H1 (cell line): ENCODE data around the gene DIDO1. TPM values are rescaled to one million over a fixed set of nuclear protein-coding genes. Genes with fewer than 3 reads are reported as not detected.

ENCODE experiments used
- CTCF ChIA-PET: fragments of 300-600 bp; sonication (Branson Sonifier 250); formaldehyde crosslinking; loops from one replicate; lab custom pipeline; 2021; ENCODE audit not compliant: partially characterized antibody; lab: Charles Lee
- POLR2A ChIA-PET: fragments of 300-600 bp; sonication (Branson Sonifier 250); formaldehyde crosslinking; loops from one replicate; lab custom pipeline; 2021; ENCODE audit warnings: inconsistent platforms; ENCODE audit not compliant: partially characterized antibody; lab: Charles Lee
- DNase-seq, 2 experiments: peaks; one replicate each; pipeline versions ENCODE4 v3.0.0 to v3.0.0-alpha.2; 2010 to 2022; ENCODE audit warnings: low spot score in 2 of 2, low read depth in 1 of 2, mixed read lengths in 1 of 2
- FAIRE-seq: peaks from 2 replicates; lab custom pipeline; 2011; peaks lifted over from hg19 to GRCh38; lab: Jason Lieb, UNC
- H2AFZ ChIP-seq: 2 replicates; pipeline ENCODE4 v1.8.1; 2012; ENCODE audit warnings: low read length, inconsistent platforms
- H2AK5ac ChIP-seq: 2 replicates; pipeline ENCODE4 v1.6.1; 2013; ENCODE audit warnings: low read depth, low read length
- H2BK120ac ChIP-seq: replicated peaks from 2 replicates; pipeline ENCODE3; 2013; ENCODE audit warnings: low read depth, low read length, inconsistent platforms
- H2BK12ac ChIP-seq: 2 replicates; pipeline ENCODE4 v1.6.1; 2013; ENCODE audit warnings: low read depth, low read length
- H2BK15ac ChIP-seq: 2 replicates; pipeline ENCODE4 v1.6.1; 2013; ENCODE audit warnings: low read length
- H2BK20ac ChIP-seq: 2 replicates; pipeline ENCODE4 v1.6.1; 2013; ENCODE audit warnings: low read length
- H2BK5ac ChIP-seq: 2 replicates; pipeline ENCODE4 v1.6.1; 2013; ENCODE audit warnings: low read depth, low read length
- H3K14ac ChIP-seq: 2 replicates; pipeline ENCODE4 v1.6.1; 2013; ENCODE audit warnings: inconsistent platforms; ENCODE audit not compliant: insufficient read length
- H3K18ac ChIP-seq: 2 replicates; pipeline ENCODE4 v1.6.1; 2013; ENCODE audit warnings: low read length; ENCODE audit errors: extremely low read depth
- H3K23ac ChIP-seq: 2 replicates; pipeline ENCODE4 v1.6.1; 2013; ENCODE audit warnings: inconsistent platforms; ENCODE audit not compliant: insufficient read length
- H3K23me2 ChIP-seq: 2 replicates; pipeline ENCODE4 v1.6.1; 2013; ENCODE audit warnings: low read depth, low read length
- H3K27ac ChIP-seq: 2 replicates; pipeline ENCODE4 v1.6.1; 2011; ENCODE audit warnings: low read depth, low read length, inconsistent platforms
- H3K27me3 ChIP-seq, 4 experiments: replicated peaks in 1 of 4; 1 replicate in 1 of 4; 2 replicates in 3 of 4; pipeline versions ENCODE4 v1.6.1 to v1.8.1; 2011 to 2013; ENCODE audit warnings: low read length in 3 of 4, mild to moderate bottlenecking in 3 of 4, inconsistent platforms in 2 of 4, mixed read lengths in 2 of 4, moderate library complexity in 1 of 4; ENCODE audit not compliant: control insufficient read depth in 3 of 4, insufficient read depth in 3 of 4; ENCODE audit errors: extremely low read depth in 1 of 4
- H3K36me3 ChIP-seq, 4 experiments: 2 replicates each; pipeline versions ENCODE4 v1.6.1 to v1.8.1; 2011 to 2013; ENCODE audit warnings: mild to moderate bottlenecking in 4 of 4, low read length in 3 of 4, moderate library complexity in 2 of 4, control low read depth in 1 of 4, inconsistent platforms in 1 of 4; ENCODE audit not compliant: insufficient read depth in 4 of 4, control insufficient read depth in 2 of 4
- H3K4ac ChIP-seq: replicated peaks from 2 replicates; pipeline ENCODE3; 2013; ENCODE audit warnings: low read length, low read depth, mixed read lengths, inconsistent platforms; ENCODE audit not compliant: insufficient read length
- H3K4me1 ChIP-seq, 4 experiments: replicated peaks in 1 of 4; 1 replicate in 1 of 4; 2 replicates in 3 of 4; pipeline versions ENCODE4 v1.6.1 to v1.8.1; 2011 to 2013; ENCODE audit warnings: low read length in 3 of 4, inconsistent platforms in 2 of 4, mixed read lengths in 1 of 4; ENCODE audit not compliant: insufficient read depth in 4 of 4, control insufficient read depth in 3 of 4
- H3K4me2 ChIP-seq, 2 experiments: 2 replicates each; pipeline versions ENCODE4 v1.6.1 to v1.8.1; 2011 to 2013; ENCODE audit warnings: low read depth in 2 of 2, low read length in 2 of 2, control low read depth in 1 of 2, inconsistent platforms in 1 of 2, mild to moderate bottlenecking in 1 of 2; ENCODE audit not compliant: insufficient read depth in 1 of 2
- H3K4me3 ChIP-seq, 4 experiments: fragments of 200-600, 300-600 bp in 1 of 4; sonication (generic), shearing (Covaris generic), sonication (Bioruptor Twin) in 1 of 4; 2 replicates each; pipeline versions ENCODE4 v1.5.1 to v1.8.1; 2011 to 2016; ENCODE audit warnings: low read length in 4 of 4, low read depth in 3 of 4, control low read depth in 2 of 4, inconsistent platforms in 2 of 4, mild to moderate bottlenecking in 2 of 4, mixed read lengths in 1 of 4, moderate library complexity in 1 of 4; ENCODE audit not compliant: insufficient read depth in 2 of 4; ENCODE audit errors: extremely low read depth in 1 of 4
- H3K56ac ChIP-seq: replicated peaks from 2 replicates; pipeline ENCODE3; 2013; ENCODE audit warnings: low read depth, mild to moderate bottlenecking, mixed read lengths, low read length, inconsistent platforms; ENCODE audit not compliant: insufficient read length
- H3K79me1 ChIP-seq: 2 replicates; pipeline ENCODE4 v1.6.1; 2013; ENCODE audit warnings: low read depth, low read length, control low read depth
- H3K79me2 ChIP-seq, 2 experiments: 2 replicates each; pipeline versions ENCODE4 v1.6.1 to v1.8.1; 2012 to 2013; ENCODE audit warnings: low read length in 2 of 2, mild to moderate bottlenecking in 2 of 2, inconsistent platforms in 1 of 2; ENCODE audit not compliant: insufficient read depth in 2 of 2, control insufficient read depth in 1 of 2
- H3K9ac ChIP-seq, 4 experiments: replicated peaks in 1 of 4; 1 replicate in 1 of 4; 2 replicates in 3 of 4; pipeline versions ENCODE4 v1.6.1 to v1.8.1; 2011 to 2013; ENCODE audit warnings: low read depth in 3 of 4, low read length in 3 of 4, control low read depth in 2 of 4, mild to moderate bottlenecking in 2 of 4, moderate library complexity in 2 of 4, inconsistent platforms in 1 of 4; ENCODE audit errors: extremely low read depth in 1 of 4
- H3K9me3 ChIP-seq, 2 experiments: 2 replicates each; pipeline versions ENCODE4 v1.6.1 to v1.8.1; 2012 to 2013; ENCODE audit warnings: mild to moderate bottlenecking in 2 of 2, moderate library complexity in 2 of 2, control low read depth in 1 of 2, inconsistent platforms in 1 of 2, low read depth in 1 of 2, low read length in 1 of 2, mixed read lengths in 1 of 2; ENCODE audit not compliant: insufficient read depth in 2 of 2
- H4K20me1 ChIP-seq, 2 experiments: replicated peaks in 1 of 2; 2 replicates each; pipeline versions ENCODE3 to v1.8.1; 2011 to 2013; ENCODE audit warnings: inconsistent platforms in 2 of 2, low read length in 2 of 2, mild to moderate bottlenecking in 1 of 2; ENCODE audit not compliant: insufficient read depth in 2 of 2, control insufficient read depth in 1 of 2
- H4K5ac ChIP-seq: 2 replicates; pipeline ENCODE4 v1.6.1; 2013; ENCODE audit warnings: low read length, low read depth, mixed read lengths, inconsistent platforms; ENCODE audit not compliant: insufficient read length
- H4K8ac ChIP-seq: 2 replicates; pipeline ENCODE4 v1.8.0; 2013; ENCODE audit warnings: mild to moderate bottlenecking, moderate library complexity, low read length, inconsistent platforms; ENCODE audit not compliant: insufficient read depth; ENCODE audit errors: extremely low read depth
- H4K91ac ChIP-seq: replicated peaks from 2 replicates; pipeline ENCODE3; 2013; ENCODE audit warnings: low read length, mixed read lengths, inconsistent platforms; ENCODE audit not compliant: insufficient read length
- CHD2 ChIP-seq: IDR thresholded peaks from 2 replicates; pipeline ENCODE4 v1.6.1; 2012; ENCODE audit warnings: low read length, improper control_type of control experiment
- CTBP2 ChIP-seq: IDR thresholded peaks from 2 replicates; pipeline ENCODE4 v1.7.0; 2011; ENCODE audit warnings: borderline replicate concordance, mild to moderate bottlenecking, moderate library complexity, mixed read lengths, low read length; ENCODE audit not compliant: insufficient read depth, insufficient read length
- GTF2F1 ChIP-seq: IDR thresholded peaks from 2 replicates; pipeline ENCODE4 v1.6.1; 2012; ENCODE audit warnings: low read depth, low read length, improper control_type of control experiment, borderline replicate concordance
- KDM4A ChIP-seq: IDR thresholded peaks from one replicate; pipeline ENCODE4 v1.7.1; 2012; ENCODE audit warnings: low read depth, mild to moderate bottlenecking, moderate library complexity, low read length, inconsistent platforms; ENCODE audit not compliant: severe bottlenecking
- TBP ChIP-seq: IDR thresholded peaks from 2 replicates; pipeline ENCODE4 v1.6.1; 2011; ENCODE audit warnings: low read depth, low read length, improper control_type of control experiment
- YY1 ChIP-seq: IDR thresholded peaks from 2 replicates; pipeline ENCODE4 v1.6.1; 2011; ENCODE audit warnings: low read depth, mild to moderate bottlenecking, low read length
- WGBS, 2 experiments: shearing (Covaris generic) in 1 of 2; methylation state at CpG; one replicate each; pipeline versions ENCODE4 v1.1.6 to v1.1.7; 2013 to 2015; ENCODE audit warnings: low lambda C conversion rate in 2 of 2, mixed read lengths in 2 of 2, inconsistent platforms in 1 of 2, low coverage in 1 of 2, missing lambda C conversion rate in 1 of 2; ENCODE audit not compliant: insufficient replicate concordance in 2 of 2, insufficient coverage in 1 of 2, insufficient read length in 1 of 2; ENCODE audit errors: extremely low coverage in 1 of 2, missing lambda C conversion rate in 1 of 2; 5-methylcytosine and 5-hydroxymethylcytosine counted together
- polyA plus RNA-seq, 7 experiments: library from polyadenylated mRNA; depleted of rRNA in 3 of 7; stranded (reverse) in 5 of 7; unstranded in 2 of 7; fragments of >200 nt in 5 of 7; fragments of 200-250 nt in 2 of 7; gene quantifications; 1 replicate in 5 of 7; 2 replicates in 1 of 7; 4 replicates in 1 of 7; pipeline versions ENCODE4 v1.2.1 to v1.2.3, GENCODE V29; 2011 to 2013; ENCODE audit warnings: missing spikeins in 2 of 7, mixed read lengths in 2 of 7
- total RNA-seq: library from RNA; stranded (reverse); fragmentation: NEBNext Ultra II Directional; extraction: Animal tissue kit (Norgen Biotek cat#: 25700); gene quantifications from 2 replicates; pipeline ENCODE4 v1.2.1, GENCODE V29; 2021

DIDO1 gene
- total and polyA plus RNA-seq, 2 of the 8 experiments (the other 6 are each of a cell fraction or from before 2014, with no cell fraction given), result 53.6 to 82.8 TPM

DNA sequence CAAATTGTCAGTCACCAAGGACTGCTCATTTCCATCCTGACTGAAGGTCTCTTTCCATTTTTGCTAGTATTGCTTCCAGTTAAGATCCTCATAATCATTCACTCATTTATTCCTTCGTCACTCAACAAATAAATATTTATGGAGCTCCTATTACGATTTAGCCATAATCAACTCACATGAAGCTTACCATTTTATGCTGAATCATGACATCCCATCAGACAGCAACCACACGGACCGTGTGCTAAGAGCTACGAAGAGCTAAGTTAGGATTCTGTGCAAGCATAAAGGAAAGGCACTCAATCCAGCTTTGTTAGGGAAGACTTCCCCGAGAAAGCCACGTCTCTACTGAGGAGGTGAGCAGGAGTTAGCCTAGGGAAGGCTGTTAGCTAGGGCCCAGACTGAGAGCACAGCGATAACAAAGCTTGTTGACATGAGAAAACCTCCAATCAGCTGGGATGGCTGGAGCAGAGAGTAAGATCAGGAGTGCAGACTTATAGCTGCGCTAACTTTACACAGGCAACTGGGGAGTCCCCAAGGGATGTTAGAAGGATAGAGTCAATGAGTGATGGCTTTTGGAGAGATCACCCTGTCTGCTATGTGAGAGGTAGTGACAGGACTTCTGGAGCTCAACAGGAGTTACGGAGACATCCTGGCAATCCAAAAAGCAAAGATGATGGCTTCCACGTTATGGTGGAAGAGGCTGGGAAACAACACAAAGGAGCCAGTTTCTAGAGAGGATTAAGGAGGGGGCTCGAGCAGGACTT is 9.1 kb upstream of the DIDO1 start:
- H3K23me2 ChIP-seq, result peaks cover 14% of the 10 kb centered on the region
- 0 out of 2 replicates have a peak overlapping the region, but pooled peaks have one; percentile 24 for H2AK5ac ChIP-seq
- H2BK15ac ChIP-seq, result no peak overlapping the region
- H4K5ac ChIP-seq, result no peak overlapping the region
- peaks cover 78 to 92% of the 10 kb centered on the region in 2 experiments for H3K79me2 ChIP-seq
- H3K56ac ChIP-seq, result no peak overlapping the region
- H3K18ac ChIP-seq, result no peak overlapping the region
- TF ChIP-seq CHD2 (no peak), KDM4A (no peak), TBP (no peak), GTF2F1 (no peak), YY1 (no peak), CTBP2 (no peak)
- TF ChIP-seq, all 59 proteins: peak for 0
- H4K91ac ChIP-seq, result no peak overlapping the region
- peaks cover 0 to 23% (median 5%) of the 10 kb centered on the region in 4 experiments; a peak in 4 of 8 replicates for H3K36me3 ChIP-seq
- peaks cover 4% of the 10 kb centered on the region for H3K79me1 ChIP-seq
- peaks cover 29 to 35% of the 10 kb centered on the region in 2 experiments for H4K20me1 ChIP-seq
- no peak for DNase-seq
- H2BK20ac ChIP-seq, result no peak overlapping the region
- no peak overlapping the region for H3K4ac ChIP-seq
- no peak for FAIRE-seq
- no peak overlapping the region for H2AFZ ChIP-seq
- peaks cover 3 to 32% (median 14%) of the 10 kb centered on the region in 4 experiments for H3K4me1 ChIP-seq
- H3K23ac ChIP-seq, result no peak overlapping the region
- peak overlapping the region in 3 of 4 experiments; percentile 1 to 93 (median 3); a peak in 3 of 8 replicates for H3K4me3 ChIP-seq
- H2BK120ac ChIP-seq, result no peak overlapping the region
- H3K14ac ChIP-seq, result no peak overlapping the region
- H2BK12ac ChIP-seq, result no peak overlapping the region
- ChIA-PET POLR2A (interaction anchor here (1.3 to 19.4 kb wide), 11 partner anchors 8 to 80 kb away, joined by 3 to 363 read pairs (median 6); partner anchors contain the start of genes DIDO1 and SLC17A9), CTCF (interaction anchor here (0.6 to 4.0 kb wide), 17 partner anchors 8 to 998 kb away, joined by 3 to 22 read pairs (median 4); partner anchors contain the start of genes DIDO1 and SLC17A9)
- H3K27ac ChIP-seq, result peak overlapping the region; percentile 57
- peak overlapping the region in 1 of 4 experiments; percentile 60; a peak in 1 of 7 replicates for H3K9ac ChIP-seq
- peak overlapping the region; percentile 60 to 77; a peak in 3 of 4 replicates for H3K4me2 ChIP-seq
- 93% methylated on average over 12 of the region's 12 CpGs; no CpG with 5 or more reads in 1 of the 2 experiments for WGBS, 2 experiments
- no peaks in the 10 kb centered on the region for H3K27me3 ChIP-seq
- H4K8ac ChIP-seq, result no peak overlapping the region
- no peaks in the 10 kb centered on the region for H3K9me3 ChIP-seq
- no peak overlapping the region; the same call in 1 of the 2 replicates for H2BK5ac ChIP-seq
